PFSK-1 (cell line): ENCODE data around the gene ATXN1.

Experiments
- FOXP2 ChIP-seq: optimal IDR thresholded peaks from 2 replicates; pipeline ENCODE3; 2011; ENCODE audit warnings: borderline replicate concordance, control low read depth, inconsistent platforms; ENCODE audit not compliant: insufficient read depth; ENCODE audit errors: extremely low read length, extremely low read depth
- POLR2AphosphoS5 ChIP-seq: IDR thresholded peaks from 2 replicates; pipeline ENCODE4 v1.6.1; 2012; ENCODE audit warnings: low read depth, mild to moderate bottlenecking, control low read depth, low read length, moderate library complexity
- REST ChIP-seq, 2 experiments: IDR thresholded peaks; 2 replicates each; pipeline versions ENCODE4 v1.6.1 to v1.8.0; 2011 to 2012; ENCODE audit warnings: low read depth in 2 of 2, low read length in 2 of 2, control low read depth in 1 of 2, inconsistent platforms in 1 of 2, mild to moderate bottlenecking in 1 of 2, moderate library complexity in 1 of 2; ENCODE audit not compliant: insufficient read depth in 1 of 2
- SIN3A ChIP-seq: IDR thresholded peaks from 2 replicates; pipeline ENCODE4 v1.6.1; 2012; ENCODE audit warnings: mild to moderate bottlenecking, low read length, moderate library complexity, borderline replicate concordance; ENCODE audit not compliant: insufficient read depth
- TAF1 ChIP-seq: IDR thresholded peaks from 2 replicates; pipeline ENCODE4 v1.6.1; 2012; ENCODE audit warnings: low read length, control low read depth, borderline replicate concordance; ENCODE audit not compliant: insufficient read depth

Gene ATXN1

DNA sequence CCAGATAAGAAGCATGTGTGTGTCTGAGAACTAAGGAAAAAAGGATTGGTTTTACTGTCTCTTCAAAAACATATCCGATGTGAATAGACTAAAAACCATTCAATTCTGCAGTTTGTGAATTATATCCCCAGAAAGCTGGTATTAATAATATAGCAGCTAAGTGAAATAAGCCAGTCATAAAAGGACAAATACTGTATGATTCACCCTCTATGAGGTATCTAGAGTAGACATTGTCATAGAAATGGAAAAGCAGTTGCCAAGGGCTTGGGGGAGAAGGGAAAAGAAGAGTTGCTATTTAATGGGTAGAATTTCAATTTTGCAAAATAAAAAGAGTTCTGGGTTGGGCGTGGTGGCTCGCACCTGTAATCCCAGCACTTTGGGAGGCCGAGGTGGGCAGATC is 137.5 kb downstream of the ATXN1 start:
- TF ChIP-seq TAF1, result no peak
- no peak for TF ChIP-seq FOXP2
- TF ChIP-seq REST (IDR thresholded peaks at IDR 0.05; ENCODE audit: insufficient read depth in 1 of 2, low read depth in 2 of 2, low read length in 2 of 2), result no peak
- TF ChIP-seq POLR2AphosphoS5, result no peak
- TF ChIP-seq SIN3A, result no peak

- TF ChIP-seq SIN3A, result no peak
- no peak for TF ChIP-seq FOXP2
- TF ChIP-seq POLR2AphosphoS5, result no peak
- TF ChIP-seq TAF1, result no peak
- no peak for TF ChIP-seq REST (IDR thresholded peaks at IDR 0.05; ENCODE audit: insufficient read depth in 1 of 2, low read depth in 2 of 2, low read length in 2 of 2)
These were observed 138.1 kb downstream of the ATXN1 start for GRCh38 chr6:16623029-16623653.

GRCh38 chr6:16622193-16622592 is 139.1 kb downstream of the ATXN1 start:
- TF ChIP-seq FOXP2, result no peak
- no peak for TF ChIP-seq TAF1
- no peak for TF ChIP-seq POLR2AphosphoS5
- no peak for TF ChIP-seq REST (IDR thresholded peaks at IDR 0.05; ENCODE audit: insufficient read depth in 1 of 2, low read depth in 2 of 2, low read length in 2 of 2)
- no peak for TF ChIP-seq SIN3A

- no peak for TF ChIP-seq REST (IDR thresholded peaks at IDR 0.05; ENCODE audit: insufficient read depth in 1 of 2, low read depth in 2 of 2, low read length in 2 of 2)
These were observed 140.3 kb downstream of the ATXN1 start for GRCh38 chr6:16621002-16621401.

- no peak for TF ChIP-seq POLR2AphosphoS5
- TF ChIP-seq TAF1, result no peak
- no peak for TF ChIP-seq REST (IDR thresholded peaks at IDR 0.05; ENCODE audit: insufficient read depth in 1 of 2, low read depth in 2 of 2, low read length in 2 of 2)
- TF ChIP-seq FOXP2, result no peak
- TF ChIP-seq SIN3A, result no peak
These were observed 141.5 kb downstream of the ATXN1 start for GRCh38 chr6:16619777-16620176.
